Natural killer cell (primary cell): ENCODE measurements around the gene MYL12A. TPM values are rescaled to one million over a fixed set of nuclear protein-coding genes. Genes with fewer than 3 reads are reported as not detected.

Experiments used
- ATAC-seq, 3 donors: fragments of 150-1000 bp in 2 of 3; fragments of 200-7000 bp in 1 of 3; cut with Tn5 transposase; 1 replicate in 1 of 3; 2 replicates in 2 of 3; pipeline ENCODE4 v1.10.0; 2021; ENCODE audit warnings: mild to moderate bottlenecking in 2 of 3, moderate library complexity in 2 of 3
- DNase-seq, 2 donors: peaks; one replicate each; pipeline versions ENCODE4 v3.0.0 to v3.0.0-alpha.2; 2013 to 2021; ENCODE audit warnings: mixed read lengths in 1 of 2
- H3K27ac ChIP-seq: one replicate; pipeline ENCODE4 v1.5.1; 2013; ENCODE audit warnings: mild to moderate bottlenecking, low read length
- H3K27me3 ChIP-seq: one replicate; pipeline ENCODE4 v1.6.1; 2013; ENCODE audit warnings: low read length; ENCODE audit not compliant: control insufficient read depth, insufficient read depth
- H3K36me3 ChIP-seq: one replicate; pipeline ENCODE4 v1.6.1; 2013; ENCODE audit warnings: low read length; ENCODE audit not compliant: control insufficient read depth, insufficient read depth
- H3K4me1 ChIP-seq: one replicate; pipeline ENCODE4 v1.6.1; 2013; ENCODE audit warnings: low read length; ENCODE audit not compliant: control insufficient read depth, insufficient read depth
- H3K4me3 ChIP-seq: one replicate; pipeline ENCODE4 v1.5.1; 2013; ENCODE audit warnings: low read length
- H3K9me3 ChIP-seq: one replicate; pipeline ENCODE4 v1.6.1; 2013; ENCODE audit warnings: low read length; ENCODE audit not compliant: control insufficient read depth, insufficient read depth
- H3K27ac Mint-ChIP-seq, 2 donors: one replicate each; pipeline ENCODE4 v1.8.0; 2022; ENCODE audit warnings: mild to moderate bottlenecking in 2 of 2, mixed read lengths in 2 of 2, moderate library complexity in 1 of 2
- H3K27me3 Mint-ChIP-seq, 2 donors: one replicate each; pipeline ENCODE4 v1.8.0; 2022; ENCODE audit warnings: low read depth in 2 of 2, mixed read lengths in 2 of 2
- H3K36me3 Mint-ChIP-seq: one replicate; pipeline ENCODE4 v1.8.0; 2022; ENCODE audit warnings: mixed read lengths
- H3K4me1 Mint-ChIP-seq, 2 donors: one replicate each; pipeline ENCODE4 v1.8.0; 2022; ENCODE audit warnings: mixed read lengths in 2 of 2
- H3K4me3 Mint-ChIP-seq: one replicate; pipeline ENCODE4 v1.8.0; 2022; ENCODE audit warnings: mild to moderate bottlenecking, moderate library complexity, mixed read lengths
- H3K9me3 Mint-ChIP-seq, 2 donors: one replicate each; pipeline ENCODE4 v1.8.0; 2022; ENCODE audit warnings: mixed read lengths in 2 of 2
- CTCF ChIP-seq: fragments of 200-600 bp; IDR thresholded peaks from one replicate; pipeline ENCODE4 v1.8.0; 2022; ENCODE audit warnings: antibody characterized with exemption
- whole genome bisulfite sequencing: methylation state at CpG from one replicate; pipeline ENCODE4 v1.1.7; 2013; ENCODE audit warnings: missing lambda C conversion rate; ENCODE audit not compliant: insufficient coverage; 5-methylcytosine and 5-hydroxymethylcytosine counted together
- intact Hi-C: fragments of 100-400 bp; cut with micrococcal nuclease; formaldehyde crosslinking; loops from one replicate; pipeline ENCODE4 v1.14.2; 2022
- total RNA-seq, 4 donors: library from RNA; stranded (reverse); fragments of 120-200 nt in 1 of 4; gene quantifications; one replicate each; pipeline versions ENCODE4 v1.2.3 to v1.2.4, GENCODE V29; 2013 to 2022

Gene MYL12A
- total RNA-seq, 3 donors from 2014 or later (not counting 1 experiment from before 2014, with no cell fraction given) = 532 to 652 (median 572) TPM

DNA sequence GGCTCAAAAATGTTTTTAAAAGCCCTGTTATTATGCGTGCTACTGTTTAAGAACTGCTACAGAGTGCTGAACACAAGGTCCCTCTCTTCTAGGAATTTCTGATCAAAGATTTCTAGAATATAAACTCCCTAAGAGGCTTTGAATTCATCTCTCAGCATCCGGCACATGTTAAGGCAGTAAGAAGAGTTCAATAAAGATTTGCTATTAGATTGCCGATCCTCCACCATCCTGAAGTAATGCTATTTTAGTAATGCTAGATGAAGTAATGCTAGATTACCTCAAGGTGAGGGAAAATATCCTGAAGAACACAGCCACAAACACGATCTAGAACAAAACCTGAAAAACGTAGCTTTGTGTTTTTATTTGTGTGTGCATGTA lies 13.4 kb downstream of the MYL12A start:
- H3K4me1 ChIP-seq = peaks cover 32% of the 10 kb centered on the region
- Mint-ChIP-seq H3K27ac (peak overlapping the region; percentile 88), H3K27me3 (no peaks in the 10 kb centered on the region), H3K36me3 (peaks cover 26% of the 10 kb centered on the region), H3K4me1 (peaks cover 82 to 85% of the 10 kb centered on the region in 2 donors), H3K4me3 (peak overlapping the region; percentile 94), H3K9me3 (no peaks in the 10 kb centered on the region)
- H3K36me3 ChIP-seq = peaks cover 32% of the 10 kb centered on the region
- 12% methylated on average over 5 of the region's 5 CpGs for WGBS
- DNase-seq (no peak), ATAC-seq (no peak)
- no peak for TF ChIP-seq CTCF
- intact Hi-C loops = loop anchor here (5.0 kb wide), 2 partner anchors 191 to 331 kb away; partner anchors contain the start of gene TGIF1
- H3K27me3 ChIP-seq = no peaks in the 10 kb centered on the region
- peak overlapping the region; percentile 96 for H3K4me3 ChIP-seq
- H3K9me3 ChIP-seq = no peaks in the 10 kb centered on the region
- H3K27ac ChIP-seq = peak overlapping the region; percentile 99

GRCh38 chr18:3261373-3262233 lies 14.0 kb downstream of the MYL12A start, which contains the start of gene MYL12B:
Gene MYL12B (plus strand): TSS chr18:3262133. CDS start chr18:3272899, 10,766 bp downstream.
- H3K36me3 Mint-ChIP-seq = peaks cover 20% of the 10 kb centered on the region
- Histone ChIP-seq H3K4me3 (peak within 1 kb of the TSS; percentile 96), H3K4me1 (peaks cover 36% of the 10 kb centered on the region), H3K27ac (peak within 1 kb of the TSS; percentile 99), H3K36me3 (peaks cover 25% of the 10 kb centered on the region), H3K9me3 (no peaks in the 10 kb centered on the region), H3K27me3 (no peaks in the 10 kb centered on the region)
- peak within 1 kb of the TSS; percentile 88 for H3K27ac Mint-ChIP-seq
- H3K4me1 Mint-ChIP-seq = peaks cover 82 to 85% of the 10 kb centered on the region in 2 donors
- H3K9me3 Mint-ChIP-seq = no peaks in the 10 kb centered on the region
- H3K27me3 Mint-ChIP-seq = no peaks in the 10 kb centered on the region
- no peak for TF ChIP-seq CTCF
- peak within 1 kb of the TSS; percentile 94 for H3K4me3 Mint-ChIP-seq
- ATAC-seq (peak; percentile 72 to 88 (median 86)), DNase-seq (peak; percentile 82 to 91)
- intact Hi-C loops = loop anchor here (1.0 to 5.0 kb wide), 3 partner anchors 14 to 331 kb away; partner anchors contain the start of genes MYL12A and TGIF1
- under 1% methylated on average over 82 of the region's 84 CpGs for WGBS

- peak overlapping the region; percentile 96 for H3K4me3 ChIP-seq
- peak overlapping the region; percentile 99 for H3K27ac ChIP-seq
- no peak for TF ChIP-seq CTCF
- under 1% methylated on average over 69 of the region's 69 CpGs for WGBS
- peaks cover 31% of the 10 kb centered on the region for H3K4me1 ChIP-seq
- Mint-ChIP-seq H3K36me3 (peaks cover 12% of the 10 kb centered on the region), H3K27ac (peak overlapping the region; percentile 88), H3K4me3 (peak overlapping the region; percentile 94), H3K4me1 (peaks cover 83 to 86% of the 10 kb centered on the region in 2 donors), H3K9me3 (no peaks in the 10 kb centered on the region), H3K27me3 (no peaks in the 10 kb centered on the region)
- H3K27me3 ChIP-seq = no peaks in the 10 kb centered on the region
- DNase-seq = peak in 1 of 2 donors; percentile 68
- peaks cover 17% of the 10 kb centered on the region for H3K36me3 ChIP-seq
- ATAC-seq = peak; percentile 5 to 25 (median 20)
- intact Hi-C loops = loop anchor here (1.0 to 5.0 kb wide), 3 partner anchors 15 to 330 kb away; partner anchors contain the start of genes MYL12A and TGIF1
- H3K9me3 ChIP-seq = no peaks in the 10 kb centered on the region
Observed at GRCh38 chr18:3262234-3263131, 14.9 kb downstream of the MYL12A start.
